NCI-H526 (cell line): Measurements from ENCODE around the gene TNP1.

Source experiments
- DNase-seq, 2 experiments: peaks; one replicate each; lab custom pipeline; 2025; lab: John Stamatoyannopoulos, UW

The TNP1 gene

DNA sequence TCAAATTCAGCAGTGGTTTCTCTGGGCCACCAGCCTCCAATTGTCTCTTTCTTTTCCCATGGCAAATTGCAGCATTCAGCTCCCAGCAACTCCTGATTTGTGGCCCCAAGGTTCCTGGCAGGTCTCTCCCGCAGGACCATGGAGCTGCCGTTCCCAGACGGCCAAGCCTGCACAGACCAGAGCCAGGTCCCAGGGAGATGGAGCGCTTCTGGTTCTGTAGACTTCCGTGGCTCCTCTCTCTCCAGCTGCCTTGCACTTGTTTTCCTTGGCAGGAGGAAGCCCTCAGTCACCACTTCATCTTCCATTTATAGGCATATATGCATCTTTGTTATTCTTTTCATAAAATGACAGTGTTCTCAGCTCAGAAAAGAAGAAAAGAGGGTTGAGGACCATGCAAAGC lies 21.7 kb downstream of the TNP1 start:
- DNase-seq: no peak

DNA sequence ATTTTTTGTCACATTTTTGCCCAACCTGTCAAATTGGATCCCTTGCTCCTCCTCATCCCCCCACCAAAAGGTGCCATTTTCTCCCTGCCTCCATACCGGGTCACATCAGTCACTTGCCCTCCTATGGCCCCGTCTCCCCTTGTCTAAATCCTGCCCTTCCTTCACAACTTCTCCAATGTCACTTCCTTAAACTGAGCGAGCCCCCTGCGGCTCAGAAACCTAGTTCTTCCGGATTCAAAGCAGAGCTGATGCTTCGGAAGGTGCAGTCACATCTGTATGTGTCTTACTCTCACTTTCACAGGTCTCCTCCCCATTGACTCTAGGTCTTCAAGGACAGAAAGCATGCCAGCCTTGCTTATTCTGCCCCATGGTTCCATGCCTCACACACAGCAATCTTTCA lies 22.1 kb downstream of the TNP1 start:
- DNase-seq: no peak

DNA sequence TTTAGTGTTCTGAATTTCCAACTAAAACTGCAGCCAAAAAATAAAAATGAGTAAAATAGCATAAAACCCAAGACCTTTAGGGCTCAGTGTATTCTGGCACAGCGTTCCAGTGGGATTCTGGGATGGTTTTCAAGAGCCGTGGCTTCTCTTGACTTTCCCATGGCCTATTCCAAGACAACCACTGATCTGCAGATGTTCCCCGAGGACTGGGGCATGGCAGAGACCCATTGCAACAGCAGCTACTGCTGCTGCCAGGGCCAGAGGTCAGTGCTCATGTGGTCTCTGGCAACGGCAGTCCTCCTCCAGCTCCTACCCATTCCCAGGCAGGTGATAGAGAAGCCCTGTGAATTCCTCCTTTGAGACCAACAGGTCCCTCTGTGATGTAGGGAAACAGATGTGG lies 26.8 kb downstream of the TNP1 start:
- DNase-seq: no peak

DNA sequence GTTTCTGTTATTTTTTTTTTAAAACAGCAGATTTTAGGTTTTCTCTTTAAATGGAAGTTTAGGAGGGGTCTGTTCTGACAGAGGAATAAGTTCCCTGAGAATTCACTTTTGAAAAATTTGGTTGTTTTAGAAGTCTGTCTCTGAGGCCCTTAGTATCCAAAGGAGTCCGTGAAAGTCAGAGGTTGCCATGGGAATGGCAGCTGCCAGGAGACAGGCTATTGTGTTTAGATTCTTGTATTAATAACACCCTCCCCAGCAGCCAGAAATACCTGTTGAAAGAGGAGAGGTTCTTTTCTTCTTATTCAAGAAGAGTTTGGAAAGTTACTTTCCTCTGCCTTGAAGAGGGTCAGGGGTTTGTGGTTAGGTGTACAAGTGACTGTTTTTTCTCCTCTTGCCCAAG lies 29.5 kb downstream of the TNP1 start:
- no peak for DNase-seq

DNA sequence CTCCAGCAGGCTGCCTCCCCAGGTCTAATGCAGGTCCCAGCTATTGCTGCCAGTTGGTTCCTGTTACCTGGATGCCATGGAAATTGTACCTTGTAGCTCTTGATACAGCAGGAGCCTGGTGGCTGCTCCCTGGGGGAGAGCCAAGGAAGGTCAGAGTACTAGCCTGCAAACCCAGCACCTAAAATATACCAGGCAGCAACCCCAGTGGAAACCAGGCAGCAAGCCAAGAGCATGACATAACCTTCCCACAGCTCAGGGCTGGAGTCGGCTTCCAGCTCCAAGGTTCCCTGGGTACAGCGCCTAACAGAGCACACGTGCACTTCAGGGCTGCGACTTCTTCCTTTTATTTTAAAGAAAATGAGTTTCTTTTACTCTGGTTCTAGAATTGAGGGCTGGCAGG lies 30.3 kb downstream of the TNP1 start:
- DNase-seq: no peak

DNA sequence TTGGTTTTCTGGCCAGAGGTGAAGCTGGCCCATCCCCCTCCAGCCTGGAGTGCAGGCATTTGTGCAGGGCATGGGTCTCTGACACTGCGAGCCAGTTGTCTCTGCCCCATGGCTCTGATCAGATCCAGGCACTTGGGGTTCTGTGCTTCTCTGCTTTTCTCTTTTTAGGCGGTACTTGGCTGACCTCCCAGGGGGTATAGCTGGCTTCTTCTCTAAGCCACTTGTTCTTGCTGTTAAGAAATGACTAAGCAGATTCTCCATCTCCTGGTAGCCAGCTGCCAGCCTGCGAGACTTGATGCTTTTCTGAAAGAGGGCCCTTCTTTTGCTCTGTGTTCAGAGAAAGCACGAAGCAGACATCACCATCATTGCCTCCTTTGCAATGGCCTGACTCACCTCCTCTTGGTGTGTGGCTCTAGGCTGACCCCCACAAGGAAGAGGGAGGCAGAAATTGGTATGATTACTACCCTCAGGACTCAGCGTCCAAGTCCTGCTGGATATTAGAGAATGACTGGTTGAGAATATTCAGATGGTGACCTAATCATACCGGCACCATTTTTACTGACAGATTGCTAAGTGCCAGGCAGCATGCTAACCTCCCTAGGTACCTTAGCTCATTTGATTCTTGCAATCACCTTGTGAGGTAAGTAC lies 32.7 kb downstream of the TNP1 start:
- DNase-seq: no peak

DNA sequence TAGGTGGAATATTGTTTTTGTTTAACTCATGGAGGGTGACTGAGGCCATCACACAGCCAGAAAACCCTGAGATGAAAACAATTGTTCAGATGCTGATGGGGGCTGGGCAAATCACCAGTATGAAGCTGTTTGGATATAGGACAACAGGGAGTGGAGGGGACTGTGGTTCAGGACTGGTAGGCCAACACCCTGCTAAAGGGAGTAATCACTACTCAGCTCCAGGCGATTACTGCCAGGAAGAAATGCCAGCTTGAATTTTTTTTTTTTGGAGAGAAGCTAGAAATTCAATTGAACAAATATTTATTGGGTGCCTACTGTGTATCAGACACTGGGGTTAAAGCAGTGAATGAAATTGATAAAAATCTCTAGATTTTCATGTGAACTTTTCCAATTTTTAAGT lies 37.4 kb downstream of the TNP1 start:
- no peak for DNase-seq

DNA sequence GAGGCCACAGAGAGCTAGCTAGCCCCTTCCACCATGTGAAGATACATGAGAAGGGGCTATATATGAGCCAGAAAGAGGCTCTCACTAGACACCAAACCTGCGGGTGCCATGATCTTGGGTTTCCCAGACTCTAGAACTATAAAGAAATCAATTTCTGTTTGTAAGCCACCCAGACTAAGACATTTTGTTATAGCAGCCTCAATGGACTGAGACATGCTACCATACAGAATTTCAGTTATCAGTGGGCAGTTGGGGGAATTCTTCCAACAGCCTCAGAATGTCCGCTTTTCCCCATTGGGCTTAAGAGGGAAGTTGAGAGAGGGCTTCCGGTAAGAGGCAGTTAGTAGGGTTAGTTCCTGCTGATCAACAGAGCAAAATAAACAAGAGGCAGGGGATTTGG lies 39.2 kb downstream of the TNP1 start:
- no peak for DNase-seq

DNA sequence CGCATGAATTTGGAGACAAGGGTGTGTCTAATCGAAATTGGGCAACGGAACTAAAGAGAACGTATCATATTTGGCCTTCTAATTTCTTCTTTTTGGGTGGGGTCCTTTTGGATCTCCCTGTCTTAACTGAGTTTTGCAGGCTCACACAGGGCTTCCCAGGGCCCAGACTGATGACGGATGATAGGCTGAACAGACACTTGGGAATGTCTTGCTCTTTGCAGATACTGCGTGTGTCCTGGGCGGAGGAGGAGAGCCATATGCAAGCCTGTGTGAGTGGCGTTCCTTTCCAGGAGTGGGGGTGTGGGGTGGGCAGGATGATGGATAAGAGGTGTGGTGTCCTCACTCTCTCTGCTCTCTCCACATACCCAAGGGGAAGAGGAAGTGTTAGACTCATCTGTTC lies 40.1 kb downstream of the TNP1 start:
- DNase-seq: no peak

DNA sequence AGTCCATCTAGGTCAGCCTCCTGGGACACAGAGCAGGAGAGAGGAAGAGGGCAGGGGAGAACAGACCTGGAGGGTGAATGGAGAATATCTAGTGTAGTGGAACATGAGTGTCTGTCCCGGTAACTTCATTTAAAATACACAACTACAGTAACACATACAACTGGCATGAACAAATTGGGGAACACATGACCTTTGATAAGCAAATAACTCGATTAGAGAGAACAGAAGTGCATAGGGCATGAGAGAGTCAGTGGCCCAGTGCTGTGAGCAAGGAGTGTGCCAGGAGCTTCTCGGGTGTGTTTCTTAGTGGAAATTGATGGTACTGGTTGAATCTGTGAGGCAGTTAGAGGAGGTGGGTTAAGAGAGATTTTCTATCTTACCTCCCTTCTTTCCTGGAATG lies 40.8 kb downstream of the TNP1 start:
- no peak for DNase-seq

DNA sequence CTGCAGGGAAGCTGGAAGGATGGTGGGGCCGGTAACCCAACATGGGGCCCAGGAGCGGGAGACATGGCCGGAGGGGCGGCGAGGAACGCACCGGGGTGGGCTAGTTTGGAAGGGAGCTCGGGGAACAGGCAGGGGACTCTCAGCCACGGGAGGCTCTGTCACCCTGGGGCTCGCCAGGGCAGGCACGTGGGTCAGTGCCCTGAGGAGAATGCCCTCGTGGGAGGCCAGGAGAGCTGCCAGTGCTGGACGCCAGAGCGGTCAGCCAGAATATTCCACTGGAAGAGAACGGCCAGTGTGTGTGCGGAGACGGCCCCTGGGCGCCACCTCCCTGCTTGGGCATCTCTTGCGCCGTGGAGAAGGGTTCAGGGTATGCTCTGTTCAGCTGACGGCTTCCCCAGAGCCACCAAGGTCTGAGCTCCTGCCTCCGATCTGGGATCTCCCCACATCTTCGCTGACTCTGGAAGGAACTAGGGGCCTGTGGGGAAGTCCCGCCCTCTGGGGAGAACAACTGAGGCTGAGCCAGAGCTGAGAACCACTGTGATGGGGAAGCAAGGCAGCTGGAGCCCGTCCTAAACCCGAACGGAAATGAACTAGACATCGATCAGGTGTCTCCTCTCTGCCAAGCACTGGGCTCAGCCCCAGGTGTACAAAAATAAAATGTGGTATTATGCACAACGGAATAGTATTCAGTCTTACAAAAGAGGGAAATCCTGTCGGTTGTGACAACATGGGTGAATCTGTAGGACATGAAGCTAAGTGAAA lies 49.3 kb downstream of the TNP1 start:
- DNase-seq: no peak
